GM19328 (cell line): Measurements from ENCODE around the gene COPRS.
"Not testable (repeated sequence)": the region's sequence is repeated elsewhere in the genome, so short reads cannot be mapped to it uniquely, and the experiment has no call there.

Experiments used
- ATAC-seq: cut with Tn5 transposase; IDR thresholded peaks from one replicate; pipeline ENCODE4 v1.9.1; 2021; ENCODE audit warnings: mild to moderate bottlenecking, moderate library complexity; ENCODE audit not compliant: unreplicated experiment

COPRS gene

DNA sequence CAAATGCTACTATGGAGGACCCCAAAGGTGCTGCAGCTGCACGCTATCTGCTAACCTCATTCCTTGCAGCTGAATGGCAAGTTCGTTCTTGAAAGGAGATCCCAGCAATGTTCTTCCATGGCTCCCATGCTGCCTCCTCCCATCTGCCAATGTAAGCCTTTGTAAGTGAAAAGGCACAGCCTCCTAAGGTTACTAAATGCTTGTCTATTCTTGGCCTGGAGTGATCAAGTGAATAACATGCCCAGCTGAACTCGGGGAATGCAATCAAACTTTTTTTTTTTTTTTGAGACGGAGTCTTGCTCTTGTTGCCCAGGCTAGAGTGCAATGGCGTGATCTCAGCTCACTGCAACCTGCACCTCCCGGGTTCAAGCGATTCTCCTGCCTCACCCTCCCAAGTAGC, 49.2 kb downstream of the COPRS start:
- ATAC-seq, result not testable (repeated sequence)

DNA sequence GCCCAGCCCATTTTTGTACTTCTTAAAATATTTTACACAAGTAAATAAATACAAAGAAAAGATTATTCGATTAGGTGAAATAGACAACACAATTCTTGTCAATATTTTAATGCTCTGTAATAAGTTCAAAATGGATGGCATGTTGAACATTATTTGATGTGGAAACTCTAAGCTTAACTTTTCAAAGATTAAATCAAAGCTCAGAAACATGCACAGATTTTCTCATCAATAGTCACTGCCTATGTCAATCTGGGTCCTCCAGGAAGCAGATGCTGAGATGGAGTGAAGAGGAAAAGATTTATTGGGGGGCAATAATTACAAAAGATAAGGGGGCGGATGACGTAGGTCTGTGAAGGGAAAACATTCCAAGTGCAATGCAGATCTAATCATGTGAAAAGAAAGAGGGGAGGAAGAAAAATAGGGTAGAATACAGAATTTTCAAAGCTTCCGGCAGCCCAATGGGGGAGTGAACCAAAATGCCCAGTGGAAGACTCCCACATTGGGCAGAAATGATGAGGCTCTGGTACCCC, 50.5 kb downstream of the COPRS start:
- no peak for ATAC-seq

DNA sequence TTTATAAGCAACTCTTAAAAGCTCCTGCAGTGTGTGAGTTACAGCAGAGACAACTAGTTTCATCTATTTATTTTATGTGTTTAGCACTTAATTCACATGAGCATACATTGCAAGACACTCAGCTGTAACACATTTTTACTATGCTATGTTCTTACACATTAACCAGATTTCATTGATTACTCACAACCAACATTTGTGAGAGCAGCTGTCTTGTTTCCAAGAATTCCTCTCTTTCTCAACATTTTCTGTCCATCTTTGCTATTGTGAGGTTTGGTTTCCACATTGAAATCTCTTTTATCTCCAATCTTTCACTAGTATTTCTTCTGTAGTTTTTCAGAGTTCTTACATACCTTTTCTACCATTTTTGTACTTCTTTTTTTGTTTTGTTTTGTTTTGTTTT, 51.2 kb downstream of the COPRS start:
- no peak for ATAC-seq

DNA sequence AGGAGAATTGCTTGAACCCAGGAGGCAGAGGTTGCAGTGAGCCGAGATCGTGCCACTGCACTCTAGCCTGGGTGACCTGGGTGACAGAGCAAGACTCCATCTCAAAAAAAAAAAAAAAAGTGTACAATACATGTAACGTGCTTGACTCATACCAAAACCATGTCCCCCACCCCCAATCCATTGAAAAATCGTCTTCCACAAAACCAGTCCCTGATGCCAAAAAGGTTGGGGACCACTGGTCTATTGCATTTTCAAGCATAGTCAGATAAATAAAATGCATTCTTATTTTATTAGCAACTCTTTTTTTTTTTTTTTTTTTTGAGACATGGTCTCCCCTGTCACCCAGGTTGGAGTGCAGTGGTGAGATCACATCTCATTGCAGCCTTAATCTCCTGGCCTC, 52.1 kb downstream of the COPRS start:
- ATAC-seq, result no peak

DNA sequence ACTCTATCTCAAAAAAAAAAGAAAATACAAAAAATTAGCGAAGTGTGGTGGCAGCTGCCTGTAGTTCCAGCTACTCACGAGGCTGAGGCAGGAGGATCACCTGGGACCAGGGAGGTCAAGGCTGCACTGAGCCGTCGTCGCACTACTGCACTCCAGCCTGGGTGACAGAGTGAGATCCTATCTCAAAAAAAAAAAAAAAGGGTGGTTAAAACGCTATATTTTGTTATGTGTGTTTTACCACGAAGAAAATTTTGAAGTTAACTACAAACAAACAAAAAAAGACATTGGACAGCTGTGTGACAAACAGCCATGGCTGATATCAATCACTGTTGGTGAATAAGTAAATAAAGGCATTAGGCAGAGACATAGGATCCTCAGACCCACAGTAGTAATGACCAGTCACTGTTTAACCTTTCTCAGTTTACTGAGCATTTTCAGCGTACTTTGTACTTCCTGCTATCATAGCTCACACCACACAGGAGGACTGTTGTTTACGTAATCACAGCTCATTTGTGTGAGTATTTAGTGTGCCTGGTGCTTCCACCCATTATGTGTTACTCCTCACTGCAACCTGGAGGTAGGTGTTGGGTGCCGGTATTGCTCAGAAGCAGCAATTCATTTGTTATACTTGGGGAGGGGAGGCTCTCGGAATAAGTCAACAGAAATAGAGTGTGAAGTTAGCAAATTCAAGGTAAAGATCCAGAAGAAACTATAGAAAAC, 55.4 kb downstream of the COPRS start:
- ATAC-seq, result no peak

GRCh38 chr17:31802502-31802901, 56.5 kb downstream of the COPRS start:
- ATAC-seq, result no peak
